SU-DHL-6 (cell line): ENCODE measurements around the gene KERA.

Experiments used
- EZH2phosphoT487 ChIP-seq: fragments of 200-600 bp; sonication (generic), shearing (Covaris generic); conservative IDR thresholded peaks from 2 replicates; pipeline ENCODE4 v1.6.1; 2018; ENCODE audit warnings: mild to moderate bottlenecking, antibody characterized with exemption, low read length, moderate library complexity, mixed read lengths
- TF ChIP-seq, protein P1 (sequence below): fragments of 200-600 bp; sonication (generic); IDR thresholded peaks from one replicate; pipeline ENCODE4 v1.5.1; 2017; ENCODE audit warnings: antibody characterized with exemption, mild to moderate bottlenecking, low read length, moderate library complexity; ENCODE audit not compliant: insufficient read depth, poor library complexity, severe bottlenecking

DNA sequence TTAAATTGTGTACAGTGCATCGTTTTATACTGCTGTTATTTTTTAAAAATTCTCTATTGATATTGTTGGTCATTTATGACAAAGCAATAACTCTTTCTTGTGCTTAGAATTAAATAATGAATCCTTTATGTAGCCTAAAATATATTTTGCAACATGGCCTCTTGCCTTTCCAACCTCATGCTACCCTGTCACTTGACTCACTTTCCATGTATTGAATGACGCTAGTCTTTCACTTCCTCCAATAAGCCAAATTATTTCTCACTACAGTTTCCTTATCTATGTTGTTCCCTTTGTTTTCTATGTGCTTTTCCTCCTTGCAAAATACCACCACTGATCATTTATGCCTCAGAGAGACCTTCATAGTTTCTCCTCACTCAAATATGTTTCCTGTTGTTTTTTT is 36.7 kb downstream of the KERA start:
- TF ChIP-seq, protein P1, sequence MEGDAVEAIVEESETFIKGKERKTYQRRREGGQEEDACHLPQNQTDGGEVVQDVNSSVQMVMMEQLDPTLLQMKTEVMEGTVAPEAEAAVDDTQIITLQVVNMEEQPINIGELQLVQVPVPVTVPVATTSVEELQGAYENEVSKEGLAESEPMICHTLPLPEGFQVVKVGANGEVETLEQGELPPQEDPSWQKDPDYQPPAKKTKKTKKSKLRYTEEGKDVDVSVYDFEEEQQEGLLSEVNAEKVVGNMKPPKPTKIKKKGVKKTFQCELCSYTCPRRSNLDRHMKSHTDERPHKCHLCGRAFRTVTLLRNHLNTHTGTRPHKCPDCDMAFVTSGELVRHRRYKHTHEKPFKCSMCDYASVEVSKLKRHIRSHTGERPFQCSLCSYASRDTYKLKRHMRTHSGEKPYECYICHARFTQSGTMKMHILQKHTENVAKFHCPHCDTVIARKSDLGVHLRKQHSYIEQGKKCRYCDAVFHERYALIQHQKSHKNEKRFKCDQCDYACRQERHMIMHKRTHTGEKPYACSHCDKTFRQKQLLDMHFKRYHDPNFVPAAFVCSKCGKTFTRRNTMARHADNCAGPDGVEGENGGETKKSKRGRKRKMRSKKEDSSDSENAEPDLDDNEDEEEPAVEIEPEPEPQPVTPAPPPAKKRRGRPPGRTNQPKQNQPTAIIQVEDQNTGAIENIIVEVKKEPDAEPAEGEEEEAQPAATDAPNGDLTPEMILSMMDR = no peak
- no peak for TF ChIP-seq EZH2phosphoT487
